Spleen (tissue), 11 donors: ENCODE measurements around the gene BTRC. TPM values are rescaled to one million over a fixed set of nuclear protein-coding genes. Genes with fewer than 3 reads are reported as not detected.
"Not testable (repeated sequence)": the region's sequence is repeated elsewhere in the genome, so short reads cannot be mapped to it uniquely, and the experiment has no call there.

ENCODE experiments used
- DNase-seq: peaks from one replicate; pipeline ENCODE4 v3.0.0-alpha.2; 2020
- H3K27ac ChIP-seq, 8 donors: fragments of 200-600 bp; sonication (generic) in 7 of 8; 1 replicate in 4 of 8; 2 replicates in 4 of 8; pipeline versions ENCODE4 v1.5.0 to v1.8.0; 2016 to 2021; ENCODE audit warnings: inconsistent platforms in 4 of 8, mild to moderate bottlenecking in 4 of 8, moderate library complexity in 1 of 8
- H3K27me3 ChIP-seq, 7 donors: fragments of 200-600 bp; sonication (generic) in 6 of 7; replicated peaks in 1 of 7; 1 replicate in 4 of 7; 2 replicates in 3 of 7; pipeline versions ENCODE4 v1.5.0 to v1.8.0; 2016 to 2021; ENCODE audit warnings: inconsistent platforms in 3 of 7, mild to moderate bottlenecking in 1 of 7
- H3K36me3 ChIP-seq, 6 donors: fragments of 200-600 bp; sonication (generic) in 5 of 6; 1 replicate in 4 of 6; 2 replicates in 2 of 6; pipeline versions ENCODE4 v1.5.0 to v1.8.0; 2016 to 2021; ENCODE audit warnings: inconsistent platforms in 2 of 6
- H3K4me1 ChIP-seq, 6 donors: fragments of 200-600 bp; sonication (generic) in 5 of 6; 1 replicate in 3 of 6; 2 replicates in 3 of 6; pipeline versions ENCODE4 v1.5.0 to v1.8.0; 2016 to 2021; ENCODE audit warnings: inconsistent platforms in 3 of 6
- H3K4me3 ChIP-seq, 8 donors: fragments of 200-600 bp; sonication (generic) in 7 of 8; 1 replicate in 4 of 8; 2 replicates in 4 of 8; pipeline versions ENCODE4 v1.5.0 to v1.8.0; 2016 to 2021; ENCODE audit warnings: inconsistent platforms in 4 of 8, mild to moderate bottlenecking in 4 of 8, moderate library complexity in 2 of 8
- H3K9me3 ChIP-seq, 8 donors: fragments of 200-600 bp; sonication (generic) in 7 of 8; 1 replicate in 4 of 8; 2 replicates in 4 of 8; pipeline versions ENCODE4 v1.5.0 to v1.8.0; 2016 to 2021; ENCODE audit warnings: inconsistent platforms in 4 of 8
- CTCF ChIP-seq, 11 experiments: fragments of 200-600 bp in 7 of 11; fragments of 450-650 bp in 4 of 11; sonication (generic) in 4 of 11; IDR thresholded peaks in 8 of 11; conservative IDR thresholded peaks in 3 of 11; 1 replicate in 7 of 11; 2 replicates in 4 of 11; pipeline versions ENCODE4 v1.4.0 to v1.8.0; 2016 to 2021; ENCODE audit warnings: antibody characterized with exemption in 11 of 11, inconsistent platforms in 4 of 11, mild to moderate bottlenecking in 1 of 11
- POLR2A ChIP-seq, 3 donors: fragments of 450-650 bp; IDR thresholded peaks; one replicate each; pipeline ENCODE4 v1.5.1; 2017; ENCODE audit warnings: antibody characterized with exemption in 3 of 3, mild to moderate bottlenecking in 1 of 3
- POLR2AphosphoS5 ChIP-seq, 3 donors: sonication (generic); formaldehyde crosslinking; IDR thresholded peaks; one replicate each; pipeline ENCODE4 v1.5.1; 2017; ENCODE audit warnings: antibody characterized with exemption in 3 of 3
- WGBS, 5 donors: extraction: QIAGEN DNeasy Blood & Tissue Kit in 3 of 5; methylation state at CpG; one replicate each; pipeline versions ENCODE4 v1.1.5 to v1.1.7; 2013 to 2018; 5-methylcytosine and 5-hydroxymethylcytosine counted together
- intact Hi-C: fragments of 100-400 bp; cut with DNase I; formaldehyde crosslinking; loops from one replicate; pipeline ENCODE4 v1.15.0; 2023; ENCODE audit warnings: low total_unique reads
- polyA plus RNA-seq, 3 donors: library from polyadenylated mRNA; stranded (reverse); fragments of 200-250 nt; gene quantifications; one replicate each; pipeline ENCODE4 v1.2.1, GENCODE V29; 2013
- total RNA-seq, 7 donors: library from RNA; depleted of rRNA in 3 of 7; stranded (reverse); fragments of >200 nt in 3 of 7; fragmentation: NEBNext Ultra II Directional in 4 of 7; extraction: Animal tissue kit (Norgen Biotek cat#: 25700) in 4 of 7; gene quantifications; one replicate each; pipeline versions ENCODE4 v1.1.0 to v1.2.1, GENCODE V29; 2016 to 2021
- donor health status: healthy with polysubstance abuse.
- donor health status: DM: no; HTN: no; CAD: no; lungs with moderate emphysema.
- donor health status: DM: no; HTN: no; CAD: no.
- donor health status: Bipolar disorder and iron deficiency.
- donor health status: healthy.
- donor health status: DM: no; HTN: no; CAD: no.
- donor health status: DM: yes; HTN: yes; CAD: no.

BTRC gene
- total and polyA plus RNA-seq, 10 donors, result 2.7 to 23.9 (median 19.3) TPM

DNA sequence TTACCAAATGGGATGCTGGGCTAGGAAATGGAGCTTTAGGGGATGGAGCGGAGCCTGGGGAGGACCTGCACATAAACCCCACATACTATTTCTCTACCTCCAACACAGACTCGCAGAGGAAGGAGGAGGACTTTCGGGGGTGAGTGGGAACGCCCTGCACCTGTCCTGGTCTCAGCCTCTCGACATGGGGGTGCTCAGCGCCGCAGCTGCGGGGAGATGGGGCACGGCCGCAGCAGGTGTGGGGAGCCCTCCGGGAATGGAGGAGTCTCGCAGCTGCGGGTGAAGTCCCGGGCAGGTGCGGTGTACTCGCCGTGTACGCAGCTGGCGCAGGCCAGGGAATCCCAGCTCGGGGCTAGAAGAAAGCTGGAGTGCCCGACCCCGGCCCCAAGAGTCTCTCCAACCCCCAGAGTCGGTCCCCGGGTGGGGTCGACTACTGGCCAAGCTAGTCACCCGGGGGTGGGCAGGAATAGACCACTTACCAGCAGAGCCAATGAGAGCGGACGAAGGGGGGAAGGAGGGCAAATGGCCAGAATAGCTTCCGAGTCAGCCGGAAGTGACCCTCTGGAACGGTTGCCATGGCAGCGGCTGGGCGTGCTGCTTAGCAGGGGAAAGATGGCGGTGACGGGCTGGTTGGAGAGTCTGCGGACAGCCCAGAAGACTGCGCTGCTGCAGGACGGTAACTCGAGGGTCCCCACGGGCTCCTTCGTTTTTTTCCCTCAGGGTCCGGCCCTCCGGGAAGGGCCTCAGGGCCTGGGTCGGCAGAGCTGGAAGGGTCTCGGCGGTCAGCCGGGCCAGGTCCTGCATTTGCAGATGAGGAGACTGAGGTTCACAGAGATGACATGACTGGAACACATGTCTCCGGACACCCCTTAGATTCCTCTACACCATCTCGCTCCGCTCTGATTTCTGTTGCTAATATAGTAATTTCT is 234.0 kb downstream of the BTRC start, which contains the start of the genes DPCD and POLL:
Gene DPCD, plus strand, starts transcription at position 597 of the 929 bp plus-strand sequence. Its CDS starts 16 bp downstream, at position 613.
Gene POLL, minus strand, starts transcription at position 533 of the 929 bp plus-strand sequence. CDS start 897 bp downstream, outside the sequence.
- Histone ChIP-seq H3K4me3 (peak within 1 kb of the TSS; percentile 72 to 99 (median 96)), H3K36me3 (peaks cover 0 to 30% (median 14%) of the 10 kb centered on the region in 6 donors), H3K4me1 (peaks cover 10 to 36% (median 23%) of the 10 kb centered on the region in 6 donors), H3K9me3 (no peaks in the 10 kb centered on the region), H3K27me3 (no peaks in the 10 kb centered on the region), H3K27ac (peak within 1 kb of the TSS; percentile 53 to 87 (median 82))
- intact Hi-C loops, result no loop called here
- TF ChIP-seq POLR2AphosphoS5 (IDR thresholded peaks at IDR 0.05) (peak; percentile 83 to 87 (median 84)), CTCF (IDR thresholded peaks at IDR 0.05 in 8 of 11, conservative IDR thresholded peaks at IDR 0.05 in 3 of 11) (no peak)
- DNase-seq, result peak; percentile 98
- WGBS, 5 donors, result 1% methylated on average over 35 to 50 of the region's 50 CpGs

DNA sequence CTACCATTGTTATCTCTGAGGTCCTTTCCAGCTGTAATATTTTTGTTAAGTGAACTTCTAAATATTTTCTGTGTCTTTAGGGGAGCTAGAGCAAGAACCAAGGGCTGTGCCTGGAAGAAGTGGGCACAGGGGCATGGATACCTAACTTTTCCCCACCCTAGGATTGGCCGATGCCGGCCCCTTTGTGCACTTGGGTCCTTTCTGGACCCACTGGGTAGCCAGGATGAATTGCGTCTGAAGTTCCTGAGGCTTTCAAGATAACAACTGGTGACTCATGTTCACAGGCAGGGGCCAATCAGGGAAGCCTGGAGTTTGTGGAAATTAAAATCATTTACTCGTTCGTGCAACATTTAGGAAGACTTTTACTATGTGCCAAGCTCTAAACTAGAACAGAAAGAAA is 234.9 kb downstream of the BTRC start:
- 74 to 88% (median 85%) methylated on average over 5 of the region's 5 CpGs for WGBS, 5 donors
- Histone ChIP-seq H3K4me3 (peak overlapping the region in 7 of 8 donors; percentile 72 to 98 (median 96)), H3K27me3 (no peaks in the 10 kb centered on the region), H3K27ac (no peak overlapping the region), H3K9me3 (no peaks in the 10 kb centered on the region), H3K4me1 (peaks cover 10 to 40% (median 23%) of the 10 kb centered on the region in 6 donors), H3K36me3 (peaks cover 0 to 21% (median 9%) of the 10 kb centered on the region in 6 donors)
- DNase-seq, result peak; percentile 47
- no peak for TF ChIP-seq POLR2AphosphoS5 (IDR thresholded peaks at IDR 0.05)
- no peak for TF ChIP-seq POLR2A (IDR thresholded peaks at IDR 0.05)
- no peak for TF ChIP-seq CTCF (IDR thresholded peaks at IDR 0.05 in 8 of 11, conservative IDR thresholded peaks at IDR 0.05 in 3 of 11)
- intact Hi-C loops, result no loop called here

DNA sequence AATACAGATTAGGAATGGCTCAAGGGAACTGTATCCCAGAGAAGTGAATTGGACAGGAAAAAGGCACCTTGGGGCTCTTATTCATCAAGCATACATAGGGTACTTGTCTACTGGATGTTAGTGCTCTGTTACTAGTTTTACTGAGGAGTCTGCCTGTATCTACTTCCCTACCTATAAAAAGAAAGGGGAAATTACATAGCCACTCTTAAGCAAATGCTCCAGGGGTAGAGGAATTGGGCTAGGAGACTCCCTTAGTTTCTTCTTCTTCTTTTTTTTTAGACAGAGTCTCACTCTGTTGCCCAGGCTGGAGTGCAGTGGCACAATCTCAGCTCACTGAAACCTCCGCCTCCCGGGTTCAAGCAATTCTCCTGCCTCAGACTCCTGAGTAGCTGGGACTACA is 239.4 kb downstream of the BTRC start:
- H3K36me3 ChIP-seq, H3K27ac ChIP-seq, intact Hi-C loops, H3K27me3 ChIP-seq, H3K4me3 ChIP-seq, H3K9me3 ChIP-seq: not testable (repeated sequence)
- H3K4me1 ChIP-seq, result peaks cover 4 to 16% (median 9%) of the 10 kb centered on the region in 6 donors
- DNase-seq, result peak; percentile 3
- 57 to 88% (median 82%) methylated on average over 2 of the region's 2 CpGs for WGBS, 5 donors

DNA sequence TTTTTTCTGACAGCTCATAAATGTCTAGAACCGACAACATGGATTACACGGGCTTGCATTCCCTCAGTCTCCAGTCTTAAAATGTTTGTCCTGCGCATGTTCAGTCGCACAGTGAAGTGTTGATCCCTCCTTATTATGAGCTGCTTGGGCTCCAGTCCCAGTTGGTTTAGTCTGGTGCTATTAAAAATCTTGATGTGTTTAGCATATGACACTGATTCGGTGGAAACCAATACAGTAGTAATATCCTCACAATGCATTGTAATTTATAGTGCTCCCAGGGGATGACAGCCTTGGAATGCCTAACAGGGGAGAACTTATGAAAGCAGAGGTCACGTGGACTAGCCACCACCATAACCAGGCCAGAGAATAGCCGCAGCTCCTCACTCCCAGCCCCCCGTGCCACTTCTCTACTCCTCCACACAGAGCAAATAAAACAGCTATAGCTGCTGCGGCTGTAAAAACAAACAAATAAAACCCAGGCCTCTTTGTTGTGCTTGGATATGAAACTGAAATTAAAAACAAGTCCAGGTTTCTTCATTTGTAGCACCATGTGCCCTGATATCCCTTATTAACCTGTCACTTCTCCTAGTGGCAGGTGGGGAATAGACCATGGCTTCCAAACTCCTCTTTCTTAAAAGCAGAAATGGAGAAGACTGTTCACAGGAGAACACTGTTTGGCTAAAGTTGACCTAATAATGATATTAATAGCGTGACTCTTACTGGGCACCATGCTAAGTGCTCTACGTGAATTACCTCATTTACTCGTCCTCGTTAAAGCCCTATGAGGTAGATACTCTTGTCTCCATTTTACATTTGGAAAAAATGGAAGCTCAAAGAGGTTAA is 241.8 kb downstream of the BTRC start:
- no peaks in the 10 kb centered on the region for H3K36me3 ChIP-seq
- peaks cover 0 to 7% (median 0%) of the 10 kb centered on the region in 6 donors for H3K4me1 ChIP-seq
- TF ChIP-seq POLR2AphosphoS5 (IDR thresholded peaks at IDR 0.05) (no peak), CTCF (IDR thresholded peaks at IDR 0.05 in 8 of 11, conservative IDR thresholded peaks at IDR 0.05 in 3 of 11) (no peak), POLR2A (IDR thresholded peaks at IDR 0.05) (no peak)
- intact Hi-C loops, result no loop called here
- no peaks in the 10 kb centered on the region for H3K27me3 ChIP-seq
- no peak overlapping the region for H3K27ac ChIP-seq
- H3K4me3 ChIP-seq, result no peak overlapping the region
- peak; percentile 15 for DNase-seq
- no peaks in the 10 kb centered on the region for H3K9me3 ChIP-seq
- WGBS, 5 donors, result 90 to 96% (median 93%) methylated on average over 13 of the region's 13 CpGs
